Lower leg skin (tissue), 4 donors: ENCODE results near the gene DAP. TPM values are rescaled to one million over a fixed set of nuclear protein-coding genes. Genes with fewer than 3 reads are reported as not detected.

Source experiments
- DNase-seq, 2 donors: peaks; one replicate each; pipeline ENCODE4 v3.0.0-alpha.2; 2019; ENCODE audit warnings: low spot score in 2 of 2
- H3K4me3 ChIP-seq: fragments of 200-600 bp; sonication (generic); 2 replicates; pipeline ENCODE4 v1.5.1; 2017; ENCODE audit warnings: mild to moderate bottlenecking, low read depth; ENCODE audit not compliant: poor library complexity, severe bottlenecking
- POLR2A ChIP-seq, 2 donors: fragments of 450-650 bp; IDR thresholded peaks; one replicate each; pipeline ENCODE4 v1.6.1; 2016 to 2017; ENCODE audit warnings: antibody characterized with exemption in 2 of 2, mild to moderate bottlenecking in 1 of 2, moderate library complexity in 1 of 2
- WGBS, 2 donors: methylation state at CpG; one replicate each; pipeline ENCODE4 v1.1.5; 2018; 5-methylcytosine and 5-hydroxymethylcytosine counted together
- intact Hi-C: fragments of 100-400 bp; cut with DNase I; formaldehyde crosslinking; loops from one replicate; pipeline ENCODE4 v1.15.0; 2023; ENCODE audit warnings: low total_unique reads
- total RNA-seq, 4 donors: library from RNA; depleted of rRNA; stranded (reverse); fragments of >200 nt; gene quantifications; one replicate each; pipeline ENCODE4 v1.1.0, GENCODE V29; 2016
- TF ChIP-seq, protein P1 (sequence below), 3 donors: fragments of 450-650 bp; IDR thresholded peaks; one replicate each; pipeline ENCODE4 v1.5.1; 2016; ENCODE audit warnings: antibody characterized with exemption in 3 of 3, mild to moderate bottlenecking in 3 of 3, moderate library complexity in 2 of 3

DAP gene, protein sequence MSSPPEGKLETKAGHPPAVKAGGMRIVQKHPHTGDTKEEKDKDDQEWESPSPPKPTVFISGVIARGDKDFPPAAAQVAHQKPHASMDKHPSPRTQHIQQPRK
- total RNA-seq: 10 to 100 TPM; 36.4 to 41.9 (median 39.7) TPM

DNA sequence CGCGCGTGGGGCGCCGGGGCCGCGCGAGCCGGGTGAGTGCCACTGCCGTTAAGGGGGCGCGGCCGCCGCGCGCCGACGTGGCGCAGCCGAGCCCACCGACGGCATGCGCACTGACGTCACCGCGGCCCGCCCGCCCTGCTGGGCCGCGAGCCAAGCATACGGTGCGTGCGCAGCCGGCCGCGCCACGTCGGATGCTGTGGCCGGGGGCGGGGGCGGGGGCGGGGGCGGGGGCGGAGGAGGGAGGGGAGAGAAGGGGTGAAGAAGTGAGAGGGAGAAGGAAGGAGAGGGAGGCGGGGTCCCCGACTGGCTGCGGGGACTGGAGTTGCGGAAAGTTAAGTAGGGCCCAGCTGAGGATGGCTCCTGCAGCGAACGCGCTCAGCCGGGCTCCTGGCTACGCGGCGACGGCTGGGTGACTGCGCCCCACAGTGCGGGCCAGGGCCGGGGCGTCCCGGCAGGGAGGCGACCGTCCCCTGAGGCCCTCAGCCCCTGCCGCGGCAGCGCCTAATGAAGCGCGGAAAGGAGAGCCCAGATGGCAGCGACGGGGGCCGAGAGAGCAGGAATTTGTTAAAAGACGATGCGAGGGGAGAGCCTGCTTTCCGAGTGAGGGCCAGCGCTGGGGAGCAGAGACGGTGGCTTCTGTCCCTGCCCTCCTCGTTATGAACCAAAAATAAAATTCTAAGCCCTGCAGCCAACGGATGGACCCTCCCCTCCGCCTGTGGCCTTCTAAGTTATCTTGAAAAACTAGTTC lies at the start of gene DAP:
DAP (minus strand) TSS at position 50 of the 748 bp plus-strand sequence. CDS start 166 bp downstream, outside the sequence.
- intact Hi-C loops: loop anchor here (10.0 kb wide), 1 partner anchor 317 kb away; the partner anchor contains the start of gene ROPN1L
- WGBS, 2 donors: 2% methylated on average over 39 to 67 of the region's 79 CpGs
- peak; percentile 80 to 97 for DNase-seq
- peak within 1 kb of the TSS; percentile 70 for H3K4me3 ChIP-seq
- TF ChIP-seq POLR2A (IDR thresholded peaks at IDR 0.05): peak in 1 of 2 donors; percentile 8
- TF ChIP-seq, protein P1, sequence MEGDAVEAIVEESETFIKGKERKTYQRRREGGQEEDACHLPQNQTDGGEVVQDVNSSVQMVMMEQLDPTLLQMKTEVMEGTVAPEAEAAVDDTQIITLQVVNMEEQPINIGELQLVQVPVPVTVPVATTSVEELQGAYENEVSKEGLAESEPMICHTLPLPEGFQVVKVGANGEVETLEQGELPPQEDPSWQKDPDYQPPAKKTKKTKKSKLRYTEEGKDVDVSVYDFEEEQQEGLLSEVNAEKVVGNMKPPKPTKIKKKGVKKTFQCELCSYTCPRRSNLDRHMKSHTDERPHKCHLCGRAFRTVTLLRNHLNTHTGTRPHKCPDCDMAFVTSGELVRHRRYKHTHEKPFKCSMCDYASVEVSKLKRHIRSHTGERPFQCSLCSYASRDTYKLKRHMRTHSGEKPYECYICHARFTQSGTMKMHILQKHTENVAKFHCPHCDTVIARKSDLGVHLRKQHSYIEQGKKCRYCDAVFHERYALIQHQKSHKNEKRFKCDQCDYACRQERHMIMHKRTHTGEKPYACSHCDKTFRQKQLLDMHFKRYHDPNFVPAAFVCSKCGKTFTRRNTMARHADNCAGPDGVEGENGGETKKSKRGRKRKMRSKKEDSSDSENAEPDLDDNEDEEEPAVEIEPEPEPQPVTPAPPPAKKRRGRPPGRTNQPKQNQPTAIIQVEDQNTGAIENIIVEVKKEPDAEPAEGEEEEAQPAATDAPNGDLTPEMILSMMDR (IDR thresholded peaks at IDR 0.05): no peak

DNA sequence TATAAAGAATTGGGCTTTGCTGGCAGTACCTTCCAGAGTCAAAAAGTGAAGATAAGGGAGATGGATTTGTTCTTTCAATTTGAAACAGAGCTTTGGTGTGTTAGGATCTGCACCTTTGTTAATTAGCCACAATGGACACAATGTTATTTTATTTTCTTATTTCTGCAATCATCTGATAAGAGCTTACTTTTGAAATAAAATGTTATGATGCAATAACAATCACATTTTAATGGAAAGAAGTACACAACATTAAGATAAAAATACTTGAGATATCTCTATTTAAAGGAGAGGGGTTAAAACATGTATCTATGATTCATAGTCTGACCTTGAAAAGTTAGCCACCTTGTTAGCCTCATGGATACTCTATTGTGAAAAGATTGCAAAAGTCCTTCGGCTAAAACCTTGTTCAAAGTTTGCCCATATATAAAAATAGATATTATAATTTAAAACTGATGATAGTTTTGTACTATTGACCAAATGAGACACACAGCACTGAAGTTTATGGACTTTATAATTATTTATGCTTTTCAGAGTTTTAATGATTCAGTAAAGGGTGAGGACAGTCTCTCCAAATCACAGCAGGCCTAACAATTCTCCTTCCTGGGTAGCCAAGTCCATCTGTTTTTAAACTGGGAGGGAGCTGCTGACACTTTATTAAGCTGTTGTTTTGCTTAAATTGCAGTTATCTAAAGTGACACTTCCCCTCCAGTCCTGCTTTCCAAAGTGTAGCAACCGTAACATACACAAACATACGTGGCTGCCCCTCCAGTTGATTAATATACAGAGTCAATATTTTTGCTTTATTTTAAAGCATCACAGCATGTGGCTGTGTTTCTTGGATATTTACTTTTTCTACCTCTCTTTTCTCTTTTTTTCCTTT lies 47.6 kb upstream of the DAP start:
- TF ChIP-seq POLR2A (IDR thresholded peaks at IDR 0.05): no peak
- TF ChIP-seq, protein P1 (IDR thresholded peaks at IDR 0.05): no peak
- 65 to 67% methylated on average over 3 of the region's 3 CpGs for WGBS, 2 donors
- intact Hi-C loops: no loop called here

DNA sequence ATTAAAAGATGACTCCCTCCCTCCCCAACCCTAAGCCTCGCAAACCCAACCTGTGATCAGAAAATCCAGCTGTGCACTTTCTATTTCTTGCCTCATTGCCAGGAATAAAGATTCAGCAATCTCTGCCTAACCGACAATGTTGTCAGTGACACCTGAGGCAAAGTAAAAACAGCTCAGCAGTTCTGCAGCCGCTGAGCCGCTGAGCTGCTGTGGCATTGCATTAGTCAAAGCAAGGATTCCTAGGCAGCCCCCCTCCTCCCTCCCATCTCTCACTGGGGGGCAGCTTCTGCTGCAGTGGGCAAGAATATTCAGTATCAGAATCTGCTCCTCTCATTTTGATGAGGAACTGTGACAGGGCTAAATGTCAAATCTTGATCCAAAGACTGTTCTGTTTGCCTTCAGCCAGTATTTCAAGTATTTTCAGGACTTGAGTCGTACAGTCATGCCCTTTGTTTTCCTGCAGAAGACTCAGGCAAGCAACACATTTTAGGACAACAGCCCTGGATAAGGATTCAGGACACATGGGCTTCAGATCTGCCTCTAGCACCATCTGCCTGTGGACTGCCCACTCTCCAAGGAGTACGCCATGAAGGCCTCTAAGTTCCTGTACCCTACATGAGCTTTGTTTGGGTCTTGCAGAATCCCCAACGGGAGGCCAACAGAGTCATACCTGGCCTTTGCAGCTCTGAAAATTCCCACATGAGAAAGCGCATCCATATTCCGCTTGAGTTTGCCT lies 41.1 kb upstream of the DAP start:
- no peak for DNase-seq
- intact Hi-C loops: no loop called here
- 55 to 59% methylated on average over 9 of the region's 9 CpGs for WGBS, 2 donors
- H3K4me3 ChIP-seq: no peak overlapping the region
- no peak for TF ChIP-seq POLR2A (IDR thresholded peaks at IDR 0.05)
- TF ChIP-seq, protein P1 (IDR thresholded peaks at IDR 0.05): no peak

More for the DNA sequence above, 47.6 kb upstream of the DAP start:
- H3K4me3 ChIP-seq: no peak overlapping the region
- DNase-seq: no peak

DNA sequence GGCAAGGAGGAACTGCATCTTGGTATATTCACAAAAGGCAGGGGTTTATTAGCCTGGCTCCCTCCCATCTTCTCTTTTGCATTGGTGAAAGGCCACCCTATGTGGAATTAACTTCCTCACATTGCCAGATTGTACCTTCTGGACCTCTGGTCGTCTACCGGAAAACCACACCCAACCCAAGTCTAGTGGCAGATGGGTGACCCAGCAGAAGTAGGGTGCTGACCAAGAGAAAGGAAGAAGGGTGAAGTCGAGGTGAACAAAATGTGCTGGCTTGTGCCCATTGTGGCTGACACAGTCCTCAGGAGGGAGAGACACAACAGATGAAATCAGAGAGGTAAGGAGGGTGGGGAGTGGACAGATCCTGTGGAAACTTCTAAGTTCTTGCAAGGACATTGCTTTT lies 39.8 kb upstream of the DAP start:
- TF ChIP-seq, protein P1 (IDR thresholded peaks at IDR 0.05): no peak
- no peak for TF ChIP-seq POLR2A (IDR thresholded peaks at IDR 0.05)
- DNase-seq: no peak
- 73 to 89% methylated on average over 3 of the region's 3 CpGs for WGBS, 2 donors
- no peak overlapping the region for H3K4me3 ChIP-seq
- intact Hi-C loops: no loop called here

DNA sequence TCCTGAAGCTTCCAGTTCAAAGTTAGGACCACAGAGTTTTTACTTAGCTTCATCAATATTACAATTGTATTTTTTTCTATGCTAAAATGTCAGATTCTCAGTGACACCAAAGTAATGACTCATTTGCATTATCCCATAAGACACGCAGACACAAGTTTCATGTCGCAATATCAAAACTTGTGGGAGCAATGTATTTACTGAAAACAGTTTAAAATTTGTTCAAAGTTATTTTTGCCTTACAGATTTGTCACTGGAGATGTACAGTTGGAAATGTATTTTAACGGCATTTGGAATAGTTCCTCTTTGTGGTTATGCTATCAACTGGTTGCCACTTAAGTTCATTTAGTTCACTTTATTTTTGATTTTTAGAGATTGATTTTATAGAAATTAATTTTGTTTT lies 36.2 kb upstream of the DAP start:
- WGBS, 2 donors: 27 to 62% methylated on average over 3 of the region's 3 CpGs
- DNase-seq: no peak
- intact Hi-C loops: no loop called here
- no peak overlapping the region for H3K4me3 ChIP-seq
- no peak for TF ChIP-seq POLR2A (IDR thresholded peaks at IDR 0.05)
- TF ChIP-seq, protein P1 (IDR thresholded peaks at IDR 0.05): no peak
